Caco-2 (cell line): ENCODE measurements around the gene HMCN1. TPM values are rescaled to one million over a fixed set of nuclear protein-coding genes. Genes with fewer than 3 reads are reported as not detected.
"Not testable (repeated sequence)": the region's sequence is repeated elsewhere in the genome, so short reads cannot be mapped to it uniquely, and the experiment has no call there.

Experiments
- BruUV-seq: library from RNA; stranded (reverse); fragments of 400-500 nt; replicated peaks from 2 replicates; lab custom pipeline; 2021; lab: Mats Ljungman, UMichigan
- CTCF ChIA-PET: fragments of 300-600 bp; sonication (Branson Sonifier 250); formaldehyde crosslinking; loops from one replicate; lab custom pipeline; 2022; ENCODE audit warnings: antibody characterized with exemption; lab: Charles Lee
- POLR2A ChIA-PET: fragments of 300-600 bp; sonication (Branson Sonifier 250); formaldehyde crosslinking; loops from one replicate; lab custom pipeline; 2022; ENCODE audit warnings: antibody characterized with exemption; lab: Charles Lee
- DNase-seq, 2 experiments: peaks; one replicate each; pipeline versions ENCODE4 v3.0.0 to v3.0.0-alpha.2; 2020 to 2022
- H3K27me3 ChIP-seq: replicated peaks from 2 replicates; pipeline ENCODE4 v1.6.0; 2011; ENCODE audit warnings: low read length; ENCODE audit not compliant: control insufficient read depth, insufficient read depth
- H3K36me3 ChIP-seq: 2 replicates; pipeline ENCODE4 v1.5.1; 2011; ENCODE audit warnings: low read length; ENCODE audit not compliant: control insufficient read depth, insufficient read depth
- H3K4me1 ChIP-seq: fragments of 250-450 bp; sonication (Bioruptor Pico); 2 replicates; pipeline ENCODE4 v1.5.1; 2020; ENCODE audit warnings: mild to moderate bottlenecking
- H3K4me3 ChIP-seq: 2 replicates; pipeline ENCODE4 v1.5.1; 2011; ENCODE audit warnings: low read depth, mild to moderate bottlenecking, control low read depth, low read length
- H3K9me3 ChIP-seq: fragments of 250-450 bp; sonication (Bioruptor Pico); 2 replicates; pipeline ENCODE4 v1.5.1; 2020; ENCODE audit warnings: mild to moderate bottlenecking, moderate library complexity
- H3K27ac Mint-ChIP-seq: one replicate; pipeline ENCODE4 v1.8.0; 2022; ENCODE audit warnings: mixed read lengths; ENCODE audit not compliant: unreplicated experiment
- H3K27me3 Mint-ChIP-seq: one replicate; pipeline ENCODE4 v1.8.0; 2022; ENCODE audit warnings: mixed read lengths; ENCODE audit not compliant: insufficient read depth, unreplicated experiment
- H3K36me3 Mint-ChIP-seq: one replicate; pipeline ENCODE4 v1.8.0; 2022; ENCODE audit warnings: mild to moderate bottlenecking, mixed read lengths; ENCODE audit not compliant: insufficient read depth, unreplicated experiment
- H3K4me1 Mint-ChIP-seq: one replicate; pipeline ENCODE4 v1.8.0; 2022; ENCODE audit warnings: low read depth, mixed read lengths; ENCODE audit not compliant: unreplicated experiment
- H3K4me3 Mint-ChIP-seq: one replicate; pipeline ENCODE4 v1.8.0; 2022; ENCODE audit warnings: mild to moderate bottlenecking, moderate library complexity, mixed read lengths; ENCODE audit not compliant: unreplicated experiment
- H3K9me3 Mint-ChIP-seq: one replicate; pipeline ENCODE4 v1.8.0; 2022; ENCODE audit warnings: mixed read lengths; ENCODE audit not compliant: unreplicated experiment
- intact Hi-C: fragments of 100-400 bp; cut with micrococcal nuclease; formaldehyde crosslinking; loops from one replicate; pipeline ENCODE4 v1.10.0; 2022; ENCODE audit not compliant: unreplicated experiment
- total RNA-seq: library from RNA; stranded (reverse); gene quantifications from 2 replicates; pipeline ENCODE4 v1.2.3, GENCODE V29; 2022
- TF ChIP-seq, protein P1 (sequence below), 2 experiments: fragments of 200-600 bp in 1 of 2; IDR thresholded peaks; 1 replicate in 1 of 2; 2 replicates in 1 of 2; pipeline versions ENCODE4 v1.5.1 to v1.8.0; 2011 to 2022; ENCODE audit warnings: antibody characterized with exemption in 1 of 2, control low read depth in 1 of 2, inconsistent platforms in 1 of 2, low read depth in 1 of 2, low read length in 1 of 2, mild to moderate bottlenecking in 1 of 2, moderate library complexity in 1 of 2; ENCODE audit not compliant: insufficient read depth in 1 of 2, severe bottlenecking in 1 of 2, unreplicated experiment in 1 of 2

Gene HMCN1
- total RNA-seq, 1 experiment from 2014 or later: 0.02 TPM

GRCh38 chr1:185886671-185887070 lies 152.5 kb downstream of the HMCN1 start:
- H3K27ac Mint-ChIP-seq: no peak overlapping the region
- BruUV-seq: no TSS peak
- intact Hi-C loops: no loop called here
- H3K36me3 ChIP-seq: no peaks in the 10 kb centered on the region
- H3K27me3 ChIP-seq: no peaks in the 10 kb centered on the region
- H3K4me1 ChIP-seq: no peaks in the 10 kb centered on the region
- no peak overlapping the region for H3K4me3 Mint-ChIP-seq
- no peaks in the 10 kb centered on the region for H3K4me1 Mint-ChIP-seq
- ChIA-PET CTCF (no interaction called here), POLR2A (no interaction called here)
- no peak for DNase-seq
- H3K9me3 Mint-ChIP-seq: peaks cover 2% of the 10 kb centered on the region
- H3K9me3 ChIP-seq: no peaks in the 10 kb centered on the region
- H3K36me3 Mint-ChIP-seq: no peaks in the 10 kb centered on the region
- TF ChIP-seq, protein P1, sequence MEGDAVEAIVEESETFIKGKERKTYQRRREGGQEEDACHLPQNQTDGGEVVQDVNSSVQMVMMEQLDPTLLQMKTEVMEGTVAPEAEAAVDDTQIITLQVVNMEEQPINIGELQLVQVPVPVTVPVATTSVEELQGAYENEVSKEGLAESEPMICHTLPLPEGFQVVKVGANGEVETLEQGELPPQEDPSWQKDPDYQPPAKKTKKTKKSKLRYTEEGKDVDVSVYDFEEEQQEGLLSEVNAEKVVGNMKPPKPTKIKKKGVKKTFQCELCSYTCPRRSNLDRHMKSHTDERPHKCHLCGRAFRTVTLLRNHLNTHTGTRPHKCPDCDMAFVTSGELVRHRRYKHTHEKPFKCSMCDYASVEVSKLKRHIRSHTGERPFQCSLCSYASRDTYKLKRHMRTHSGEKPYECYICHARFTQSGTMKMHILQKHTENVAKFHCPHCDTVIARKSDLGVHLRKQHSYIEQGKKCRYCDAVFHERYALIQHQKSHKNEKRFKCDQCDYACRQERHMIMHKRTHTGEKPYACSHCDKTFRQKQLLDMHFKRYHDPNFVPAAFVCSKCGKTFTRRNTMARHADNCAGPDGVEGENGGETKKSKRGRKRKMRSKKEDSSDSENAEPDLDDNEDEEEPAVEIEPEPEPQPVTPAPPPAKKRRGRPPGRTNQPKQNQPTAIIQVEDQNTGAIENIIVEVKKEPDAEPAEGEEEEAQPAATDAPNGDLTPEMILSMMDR (IDR thresholded peaks at IDR 0.05; ENCODE audit: insufficient read depth in 1 of 2, low read depth in 1 of 2, low read length in 1 of 2, severe bottlenecking in 1 of 2, unreplicated experiment in 1 of 2): no peak
- no peak overlapping the region for H3K4me3 ChIP-seq
- no peaks in the 10 kb centered on the region for H3K27me3 Mint-ChIP-seq

DNA sequence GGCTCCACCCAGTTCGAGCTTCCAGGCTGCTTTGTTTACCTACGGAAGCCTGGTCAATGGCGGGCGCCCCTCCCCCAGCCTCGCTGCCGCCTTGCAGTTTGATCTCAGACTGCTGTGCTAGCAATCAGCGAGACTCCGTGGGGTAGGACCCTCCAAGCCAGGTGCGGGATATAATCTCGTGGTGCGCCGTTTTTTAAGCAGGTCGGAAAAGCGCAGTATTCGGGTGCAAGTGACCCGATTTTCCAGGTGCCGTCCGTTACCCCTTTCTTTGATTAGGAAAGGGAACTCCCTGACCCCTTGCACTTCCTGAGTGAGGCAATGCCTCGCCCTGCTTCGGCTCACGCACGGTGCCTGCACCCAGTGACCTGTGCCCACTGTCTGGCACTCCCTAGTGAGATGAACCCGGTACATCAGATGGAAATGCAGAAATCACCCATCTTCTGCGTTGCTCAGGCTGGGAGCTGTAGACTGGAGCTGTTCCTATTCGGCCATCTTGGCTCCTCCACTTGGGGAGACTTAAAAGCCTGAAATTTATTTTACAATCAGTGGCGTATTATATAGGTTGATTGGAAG lies 158.7 kb downstream of the HMCN1 start:
- H3K4me1 Mint-ChIP-seq, H3K27me3 ChIP-seq, BruUV-seq, H3K36me3 ChIP-seq, H3K4me1 ChIP-seq, H3K9me3 ChIP-seq, H3K36me3 Mint-ChIP-seq, CTCF ChIA-PET, H3K27me3 Mint-ChIP-seq, intact Hi-C loops, H3K9me3 Mint-ChIP-seq, POLR2A ChIA-PET: not testable (repeated sequence)
- Mint-ChIP-seq H3K27ac (peak overlapping the region; percentile 55), H3K4me3 (peak overlapping the region; percentile 76)
- peak overlapping the region; percentile 43 for H3K4me3 ChIP-seq
- DNase-seq: peak; percentile 56 to 69

- Histone ChIP-seq H3K36me3 (no peaks in the 10 kb centered on the region), H3K4me3 (no peak overlapping the region), H3K27me3 (no peaks in the 10 kb centered on the region), H3K9me3 (no peaks in the 10 kb centered on the region), H3K4me1 (no peaks in the 10 kb centered on the region)
- H3K9me3 Mint-ChIP-seq: peaks cover 9% of the 10 kb centered on the region
- H3K4me1 Mint-ChIP-seq: no peaks in the 10 kb centered on the region
- TF ChIP-seq, protein P1 (IDR thresholded peaks at IDR 0.05; ENCODE audit: insufficient read depth in 1 of 2, low read depth in 1 of 2, low read length in 1 of 2, severe bottlenecking in 1 of 2, unreplicated experiment in 1 of 2): no peak
- no peak for DNase-seq
- no peaks in the 10 kb centered on the region for H3K36me3 Mint-ChIP-seq
- BruUV-seq: no TSS peak
- intact Hi-C loops: no loop called here
- no peak overlapping the region for H3K4me3 Mint-ChIP-seq
- POLR2A ChIA-PET: no interaction called here
- CTCF ChIA-PET: no interaction called here
- H3K27me3 Mint-ChIP-seq: peaks cover 8% of the 10 kb centered on the region
- H3K27ac Mint-ChIP-seq: no peak overlapping the region
These were observed 160.6 kb downstream of the HMCN1 start for GRCh38 chr1:185894791-185895190.
